PC-3 (cell line): ENCODE data around the gene RNF182. TPM values are rescaled to one million over a fixed set of nuclear protein-coding genes. Genes with fewer than 3 reads are reported as not detected.
A peak's percentile ranks its signal among the peaks of the same experiment; 100 is the strongest.

Experiments used
- ATAC-seq: fragments of 200-7000 bp; cut with Tn5 transposase; 2 replicates; pipeline ENCODE4 v1.9.1; 2020; ENCODE audit warnings: mild to moderate bottlenecking, moderate library complexity
- BruUV-seq: library from RNA; stranded (reverse); fragments of 400-500 nt; replicated peaks from 2 replicates; lab custom pipeline; 2021; lab: Mats Ljungman, UMichigan
- CTCF ChIA-PET: fragments of 300-600 bp; sonication (Branson Sonifier 250); formaldehyde crosslinking; loops from one replicate; lab custom pipeline; 2022; ENCODE audit warnings: antibody characterized with exemption; lab: Charles Lee
- POLR2A ChIA-PET: fragments of 300-600 bp; sonication (Branson Sonifier 250); formaldehyde crosslinking; loops from one replicate; lab custom pipeline; 2022; ENCODE audit warnings: antibody characterized with exemption; ENCODE audit not compliant: unreplicated experiment; lab: Charles Lee
- DNase-seq: peaks from one replicate; pipeline ENCODE4 v3.0.0-alpha.2; 2015
- H2AFZ ChIP-seq: fragments of 300-600 bp; sonication (generic); 2 replicates; pipeline ENCODE4 v1.6.0; 2016; ENCODE audit warnings: antibody characterized with exemption, low read length
- H3F3A ChIP-seq: fragments of 300-600 bp; sonication (generic); one replicate; pipeline ENCODE4 v1.6.0; 2017; ENCODE audit warnings: antibody characterized with exemption, low read length, control low read depth, mild to moderate bottlenecking; ENCODE audit not compliant: unreplicated experiment
- H3K27ac ChIP-seq: fragments of 300-600 bp; sonication (generic); 2 replicates; pipeline ENCODE4 v1.5.1; 2016; ENCODE audit warnings: mild to moderate bottlenecking, low read length
- H3K27me3 ChIP-seq: fragments of 300-600 bp; sonication (generic); 2 replicates; pipeline ENCODE4 v1.6.1; 2016; ENCODE audit warnings: low read length, mixed read lengths
- H3K36me3 ChIP-seq: fragments of 300-600 bp; sonication (generic); 2 replicates; pipeline ENCODE4 v1.6.1; 2016; ENCODE audit warnings: low read depth, mixed run types, low read length, mixed read lengths
- H3K4me1 ChIP-seq: fragments of 300-600 bp; sonication (generic); 2 replicates; pipeline ENCODE4 v1.5.1; 2016; ENCODE audit warnings: low read length; ENCODE audit not compliant: insufficient read depth
- H3K4me2 ChIP-seq: fragments of 300-600 bp; sonication (generic); 2 replicates; pipeline ENCODE4 v1.6.0; 2016; ENCODE audit warnings: low read length
- H3K4me3 ChIP-seq: fragments of 300-600 bp; sonication (generic); 2 replicates; pipeline ENCODE4 v1.5.1; 2016; ENCODE audit warnings: mild to moderate bottlenecking, low read length, mixed read lengths
- H3K79me2 ChIP-seq: fragments of 300-600 bp; sonication (generic); 2 replicates; pipeline ENCODE4 v1.6.1; 2017; ENCODE audit warnings: low read length, mixed read lengths
- H3K9ac ChIP-seq: fragments of 300-600 bp; sonication (generic); 2 replicates; pipeline ENCODE4 v1.6.0; 2016; ENCODE audit warnings: mild to moderate bottlenecking, low read length
- H3K9me2 ChIP-seq: fragments of 300-600 bp; sonication (generic); replicated peaks from 2 replicates; pipeline ENCODE4 v1.6.1; 2016; ENCODE audit warnings: mixed run types, low read length, mixed read lengths
- H3K9me3 ChIP-seq: fragments of 300-600 bp; sonication (generic); 2 replicates; pipeline ENCODE4 v1.6.1; 2016; ENCODE audit warnings: low read length, mixed read lengths
- H4K20me1 ChIP-seq: fragments of 300-600 bp; sonication (generic); 2 replicates; pipeline ENCODE4 v1.6.1; 2016; ENCODE audit warnings: low read length, mixed read lengths
- CTCF ChIP-seq: fragments of 300-600 bp; sonication (generic); conservative IDR thresholded peaks from 2 replicates; pipeline ENCODE4 v1.5.1; 2017; ENCODE audit warnings: antibody characterized with exemption, low read depth, mild to moderate bottlenecking, low read length
- EZH2 ChIP-seq: fragments of 300-600 bp; sonication (generic); IDR thresholded peaks from one replicate; pipeline ENCODE4 v1.6.1; 2017; ENCODE audit warnings: antibody characterized with exemption, mild to moderate bottlenecking, low read length; ENCODE audit not compliant: unreplicated experiment
- EZH2phosphoT487 ChIP-seq: fragments of 300-600 bp; sonication (generic); IDR thresholded peaks from 2 replicates; pipeline ENCODE4 v1.6.1; 2018; ENCODE audit warnings: mild to moderate bottlenecking, antibody characterized with exemption, low read length, borderline replicate concordance
- intact Hi-C: fragments of 100-400 bp; cut with micrococcal nuclease; formaldehyde crosslinking; loops from 2 replicates; pipeline ENCODE4 v1.9.0; 2023
- total RNA-seq: library from RNA; depleted of rRNA; stranded (reverse); fragments of >200 nt; gene quantifications from 2 replicates; pipeline ENCODE4 v1.2.3, GENCODE V29; 2014

Gene RNF182
- total RNA-seq, 1 experiment from 2014 or later = 24.7 TPM

GRCh38 chr6:13924146-13924948, 405 bp upstream of the RNF182 start:
- ChIA-PET POLR2A (interaction anchor here (0.6 to 1.5 kb wide), 12 partner anchors 10 to 350 kb away, joined by 3 to 11 read pairs (median 5); partner anchors contain the start of gene NOL7), CTCF (interaction anchor here (0.6 to 1.1 kb wide), 7 partner anchors 16 to 292 kb away, joined by 3 to 18 read pairs (median 4); no protein-coding TSS in a partner anchor)
- Histone ChIP-seq H3K9me2 (no peaks in the 10 kb centered on the region), H3K36me3 (peaks cover 3% of the 10 kb centered on the region; the same call in 1 of the 2 replicates), H3K79me2 (peaks cover 43% of the 10 kb centered on the region), H3K27ac (peak overlapping the region; percentile 47), H3K4me2 (peak overlapping the region; percentile 86), H3F3A (no peaks in the 10 kb centered on the region), H3K4me1 (peaks cover 31% of the 10 kb centered on the region), H3K9me3 (no peaks in the 10 kb centered on the region), H3K9ac (peak overlapping the region; percentile 35), H4K20me1 (no peaks in the 10 kb centered on the region), H3K27me3 (no peaks in the 10 kb centered on the region), H2AFZ (peak overlapping the region; percentile 94), H3K4me3 (peak overlapping the region; percentile 76)
- BruUV-seq = TSS peak; percentile 36
- DNase-seq (peak; percentile 45), ATAC-seq (peak; percentile 65)
- intact Hi-C loops = loop anchor here (2.0 kb wide), 1 partner anchor 134 kb away; no protein-coding TSS in a partner anchor
- TF ChIP-seq CTCF (no peak), EZH2 (no peak), EZH2phosphoT487 (no peak)

GRCh38 chr6:13926378-13926777, 1.6 kb downstream of the RNF182 start:
- H3K36me3 ChIP-seq = peaks cover 3% of the 10 kb centered on the region; the same call in 1 of the 2 replicates
- no peaks in the 10 kb centered on the region for H3K9me3 ChIP-seq
- no peak for DNase-seq
- ChIA-PET CTCF (interaction anchor here (0.6 to 0.7 kb wide), 2 partner anchors 120 to 599 kb away, joined by 3 to 4 read pairs; no protein-coding TSS in a partner anchor), POLR2A (no interaction called here)
- H3K4me1 ChIP-seq = peaks cover 31% of the 10 kb centered on the region
- H3K4me2 ChIP-seq = peak overlapping the region; percentile 85
- no peaks in the 10 kb centered on the region for H4K20me1 ChIP-seq
- no peak for TF ChIP-seq CTCF
- TF ChIP-seq EZH2 = no peak
- no peak for TF ChIP-seq EZH2phosphoT487
- intact Hi-C loops = loop anchor here (2.0 kb wide), 2 partner anchors 26 to 120 kb away; no protein-coding TSS in a partner anchor
- no peaks in the 10 kb centered on the region for H3K27me3 ChIP-seq
- H3K4me3 ChIP-seq = peak overlapping the region; percentile 74
- H3K9me2 ChIP-seq = no peaks in the 10 kb centered on the region
- peaks cover 64% of the 10 kb centered on the region for H3K79me2 ChIP-seq
- H2AFZ ChIP-seq = no peak overlapping the region
- no peaks in the 10 kb centered on the region for H3F3A ChIP-seq
- peak overlapping the region; percentile 70; the same call in 1 of the 2 replicates for H3K9ac ChIP-seq
- BruUV-seq = no TSS peak
- ATAC-seq = no peak
- no peak overlapping the region for H3K27ac ChIP-seq
